NCI-H774 (cell line): ENCODE results near the gene ALDOA.
A peak's percentile ranks its signal among the peaks of the same experiment; 100 is the strongest.
"Not testable (repeated sequence)": the region's sequence is repeated elsewhere in the genome, so short reads cannot be mapped to it uniquely, and the experiment has no call there.

ENCODE experiments used
- DNase-seq: peaks from one replicate; lab custom pipeline; 2025; lab: John Stamatoyannopoulos, UW

The ALDOA gene

DNA sequence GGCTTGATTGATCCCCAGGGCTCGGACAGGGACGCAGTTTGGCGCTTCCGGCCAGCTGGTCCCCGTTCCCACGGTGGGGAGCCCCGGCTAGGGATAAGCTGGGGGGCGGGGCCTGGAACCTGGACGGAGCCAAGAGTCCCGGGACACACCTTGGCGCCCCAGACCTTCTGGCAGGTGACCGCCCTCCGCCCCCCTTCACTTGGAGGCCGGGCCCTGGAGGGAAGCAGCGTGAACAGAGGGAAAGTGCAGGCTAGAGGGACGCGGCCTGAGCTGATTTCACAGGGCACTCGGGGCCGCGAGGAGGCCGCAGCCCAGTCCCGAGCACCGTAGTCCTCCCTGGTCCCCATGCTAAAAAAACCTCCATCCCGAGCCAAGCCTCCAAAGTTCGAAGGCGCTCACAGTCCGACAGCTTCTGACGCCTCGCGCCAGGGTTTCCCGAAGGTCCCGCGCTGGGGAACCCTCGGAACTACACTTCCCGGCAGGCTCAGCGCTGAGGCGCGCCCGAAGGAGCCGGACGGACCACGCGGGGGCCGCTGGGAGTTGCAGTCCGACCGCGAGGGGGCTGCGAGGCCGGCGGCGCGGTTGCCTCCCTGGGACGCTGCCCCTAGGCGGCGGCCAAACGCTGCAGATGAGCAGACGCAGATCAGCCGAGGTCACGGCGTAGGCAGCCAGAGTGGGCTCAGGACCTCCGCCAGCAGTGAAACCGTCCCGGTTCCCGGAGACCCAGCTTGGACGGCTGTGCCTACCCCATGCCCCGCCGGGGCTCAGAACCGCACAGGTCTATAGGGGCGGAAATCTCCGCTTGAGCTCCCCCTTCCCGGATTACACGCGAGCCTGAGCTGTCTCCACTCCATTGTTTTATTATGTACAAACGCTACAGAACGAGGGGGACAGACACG is 26.2 kb downstream of the ALDOA start, which contains the start of gene TBX6:
Gene TBX6, minus strand, starts transcription at position 451 of the 899 bp plus-strand sequence. CDS start 731 bp downstream, outside the sequence.
- DNase-seq, result peak; percentile 89

DNA sequence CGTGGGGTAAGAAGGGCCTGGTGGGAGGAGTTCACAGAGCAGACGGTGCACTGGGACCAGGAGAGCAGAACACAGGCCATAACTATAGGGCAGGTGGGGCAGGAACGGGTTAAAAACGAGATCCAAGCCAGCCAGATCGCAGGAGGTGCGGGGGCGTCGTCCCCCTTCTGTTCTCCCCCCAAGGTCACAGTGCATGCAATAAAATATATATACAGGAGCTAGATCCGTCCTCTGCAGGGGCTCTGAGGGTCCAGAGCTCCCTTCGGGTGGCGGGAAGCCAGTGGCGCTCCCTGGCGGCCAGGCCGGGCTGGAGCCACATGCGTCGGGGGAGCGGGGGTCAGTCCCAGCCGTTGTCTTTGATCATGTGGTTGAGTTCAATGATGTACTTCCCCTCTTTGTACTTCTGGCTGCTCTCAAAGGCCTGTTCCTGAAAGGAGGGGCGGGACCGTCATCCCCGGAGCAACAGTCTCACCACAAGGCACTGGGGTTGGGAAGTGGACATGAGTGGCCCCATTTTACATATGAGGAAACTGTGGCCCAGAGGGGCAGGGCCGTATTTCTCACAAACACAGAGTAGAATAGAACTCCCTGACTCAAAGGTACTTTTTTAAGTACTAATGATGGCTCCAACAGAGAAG is 26.9 kb downstream of the ALDOA start:
- peak; percentile 75 for DNase-seq

DNA sequence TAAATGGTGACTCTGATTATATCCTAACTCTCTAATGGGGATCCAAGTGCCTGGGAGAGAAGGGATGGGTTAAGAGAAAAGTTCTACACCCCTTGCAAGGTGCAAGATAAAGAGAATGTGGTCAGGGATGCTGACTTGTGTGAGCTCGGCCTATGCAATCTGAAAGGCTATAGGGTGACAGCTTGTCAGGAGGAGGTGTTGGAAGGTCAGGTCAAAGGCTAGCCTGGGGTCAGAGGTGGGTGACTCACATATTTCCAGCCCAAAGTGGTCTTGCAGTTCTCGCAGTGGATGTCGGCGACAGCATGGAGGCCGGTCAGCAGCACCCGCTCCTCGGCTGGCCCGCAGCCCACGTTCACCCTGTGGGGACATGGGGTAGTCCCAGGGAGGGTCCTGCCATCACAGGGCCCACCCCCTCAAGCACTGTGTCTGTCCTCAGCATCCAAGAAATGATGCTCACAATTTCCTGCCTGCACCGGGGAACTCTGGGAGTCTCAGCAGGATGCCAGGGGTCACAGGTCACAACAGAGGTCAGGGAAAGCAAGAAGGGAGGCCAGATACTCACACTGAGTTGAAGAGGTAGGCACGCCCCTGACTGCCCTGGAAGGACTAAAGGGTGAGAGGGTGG is 29.1 kb downstream of the ALDOA start:
- DNase-seq, result no peak

GRCh38 chr16:30095166-30096078 is 29.9 kb downstream of the ALDOA start:
- no peak for DNase-seq

DNA sequence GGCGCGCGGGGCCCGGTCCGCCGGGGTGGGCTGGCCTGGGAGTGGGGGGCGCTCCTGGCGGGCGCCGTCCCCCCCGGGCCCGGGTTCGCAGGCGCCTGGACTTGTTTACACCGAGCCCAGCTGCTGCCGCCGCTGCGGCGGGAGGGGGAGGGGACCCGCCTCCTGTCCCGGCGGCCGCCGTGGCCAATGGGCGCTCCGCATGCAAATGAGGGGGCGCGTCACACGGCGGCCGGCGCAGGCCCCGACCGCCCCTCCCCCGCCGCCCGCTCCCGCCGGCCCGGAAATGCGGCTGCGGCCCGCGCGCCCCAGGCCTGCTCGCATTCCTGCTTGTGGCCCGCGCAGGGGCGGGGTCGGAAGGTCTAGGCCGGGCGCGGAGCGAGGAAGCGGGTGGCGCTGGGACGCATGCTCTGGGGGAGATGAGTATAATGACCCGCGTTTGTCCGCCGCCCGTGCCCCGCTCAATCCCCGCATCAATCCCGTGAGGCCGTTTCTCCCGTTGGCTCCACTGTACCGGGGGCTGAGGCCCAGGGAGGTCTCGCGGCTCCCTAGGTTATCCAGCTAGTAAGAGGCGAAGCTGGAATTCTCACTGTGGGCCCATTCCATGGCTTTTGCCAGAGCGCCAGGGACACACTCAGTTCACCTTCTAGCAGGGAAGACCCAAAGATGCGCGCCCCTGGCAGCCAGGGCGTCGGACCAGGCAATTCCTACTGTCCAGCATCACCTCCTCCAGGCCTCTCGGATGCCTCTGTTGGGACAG is 30.7 kb downstream of the ALDOA start, which contains the start of gene YPEL3:
Gene YPEL3, minus strand, starts transcription at position 109 of the 757 bp plus-strand sequence. CDS start 731 bp downstream, outside the sequence.
- DNase-seq, result peak; percentile 86

DNA sequence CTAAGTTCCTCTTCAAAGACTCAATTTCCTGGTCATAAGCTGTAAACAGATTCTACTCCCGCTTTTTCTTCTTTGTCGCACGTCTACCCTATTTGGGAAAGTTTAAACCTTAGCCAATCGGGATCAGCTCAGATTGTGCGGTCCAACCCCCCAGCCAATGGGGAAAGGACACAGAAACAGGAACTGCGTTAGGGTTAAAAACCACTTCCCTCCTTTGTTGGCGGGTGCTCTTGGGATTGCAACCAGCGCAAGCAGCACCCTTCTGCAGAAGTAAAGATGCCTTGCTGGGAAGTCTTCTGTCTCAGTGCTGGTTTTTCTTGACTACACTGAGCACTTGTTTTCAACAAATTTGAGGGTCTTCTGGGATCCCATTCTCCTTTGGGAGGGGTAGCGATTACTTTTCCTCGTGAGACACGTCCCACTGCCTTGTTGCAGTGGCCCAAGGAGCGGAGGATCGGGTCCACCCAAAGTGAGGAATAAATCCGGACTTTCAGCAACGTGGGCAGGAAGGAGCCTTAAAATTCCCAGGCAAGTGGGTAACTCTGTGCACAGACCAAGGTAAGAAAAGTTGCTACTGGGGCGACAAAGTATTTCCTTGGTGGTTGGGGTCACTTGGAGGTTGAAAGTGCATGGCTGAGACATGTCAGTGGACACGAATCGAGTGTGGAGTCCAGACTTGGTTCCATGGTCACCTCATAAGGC is 31.5 kb downstream of the ALDOA start:
- DNase-seq, result no peak

DNA sequence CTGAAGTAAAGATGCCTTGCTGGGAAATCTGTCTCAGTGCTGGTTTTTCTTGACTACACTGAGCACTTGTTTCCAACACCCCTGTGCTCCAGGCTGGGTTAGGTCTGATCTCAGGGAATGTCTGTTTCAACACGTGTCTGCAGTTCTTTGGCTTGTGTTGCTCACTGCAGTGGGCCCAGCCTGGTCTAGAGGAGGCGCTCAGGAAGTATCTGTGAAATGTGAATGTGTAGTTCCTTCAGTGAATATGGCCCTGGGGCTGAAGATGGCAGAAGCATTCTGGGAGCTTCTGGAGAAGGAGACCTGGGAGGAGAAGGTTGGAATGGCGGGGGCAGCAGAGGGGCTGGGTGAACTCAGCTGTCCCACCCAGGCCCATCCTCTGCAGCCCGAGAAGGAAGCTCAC is 38.5 kb downstream of the ALDOA start:
- DNase-seq, result no peak

- no peak for DNase-seq
Measured at GRCh38 chr16:30104492-30104891, 38.9 kb downstream of the ALDOA start.

GRCh38 chr16:30108059-30108850 is 42.7 kb downstream of the ALDOA start:
- DNase-seq, result no peak

DNA sequence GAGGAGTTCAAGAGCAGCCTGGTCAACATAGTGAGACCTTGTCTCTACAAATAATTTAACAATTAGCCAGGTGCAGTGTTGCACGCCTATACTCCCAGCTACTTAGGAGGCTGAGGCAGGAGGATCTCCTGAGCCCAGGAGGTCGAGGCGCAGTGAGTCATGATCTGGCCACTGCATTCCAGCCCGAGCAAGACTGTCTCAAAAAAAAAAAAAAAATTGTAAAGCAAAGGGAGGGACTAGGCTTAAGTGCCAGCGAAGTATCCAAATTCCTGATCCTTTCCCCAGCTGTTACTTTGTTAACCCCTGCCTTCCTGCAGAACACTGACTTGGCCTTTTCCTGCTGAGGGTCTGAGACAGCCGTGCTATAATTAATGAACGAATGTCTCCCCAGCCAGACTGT is 45.1 kb downstream of the ALDOA start:
- no peak for DNase-seq

DNA sequence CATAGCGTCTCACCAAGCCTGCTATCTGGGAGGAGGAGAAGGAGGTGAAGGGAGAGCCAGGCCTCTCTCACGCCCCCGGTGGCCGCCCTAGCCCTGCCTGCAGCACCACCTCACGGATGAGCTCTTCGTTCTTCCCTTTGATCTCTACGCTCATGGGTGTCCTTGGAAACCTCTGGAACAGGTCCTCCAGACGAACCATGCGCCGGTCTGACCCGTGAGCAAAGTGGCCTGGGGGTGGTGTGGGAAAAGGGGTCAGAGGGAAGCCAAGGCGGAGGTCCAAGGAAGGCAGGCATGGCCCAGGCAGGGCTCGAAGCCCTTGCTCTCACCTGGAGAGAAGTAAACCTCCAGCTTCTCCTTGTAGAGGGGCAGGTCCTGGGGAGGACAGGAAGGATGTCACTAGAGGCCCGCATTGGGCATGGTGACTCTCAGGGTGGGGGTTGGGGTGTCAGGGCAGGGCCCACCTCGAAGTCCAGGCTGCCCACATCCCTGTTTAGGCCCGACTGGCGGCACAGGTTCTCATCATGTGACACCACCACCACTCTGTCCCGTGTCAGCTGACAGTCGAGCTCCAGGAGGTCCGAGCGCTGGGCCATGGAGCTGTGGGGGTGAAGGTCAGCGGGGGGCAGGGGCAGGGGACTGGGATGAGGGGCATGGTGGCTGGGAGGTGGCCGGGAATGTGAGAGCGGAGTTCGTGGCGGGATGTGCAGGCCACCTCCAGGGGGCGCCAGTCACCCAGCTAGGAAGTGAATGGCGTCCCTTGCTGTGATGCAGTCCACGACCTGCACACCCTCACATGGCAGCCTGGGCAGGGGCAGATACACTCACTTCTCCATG is 46.9 kb downstream of the ALDOA start:
- DNase-seq, result no peak

- DNase-seq, result no peak
Measured at GRCh38 chr16:30113031-30113710, 47.6 kb downstream of the ALDOA start, which contains the start of gene GDPD3. GDPD3 (minus strand) TSS chr16:30113537; CDS start chr16:30113478, 59 bp downstream.

GRCh38 chr16:30113711-30114333 is 48.3 kb downstream of the ALDOA start:
- no peak for DNase-seq

- DNase-seq, result no peak
Measured at GRCh38 chr16:30114411-30114810, 48.9 kb downstream of the ALDOA start.

DNA sequence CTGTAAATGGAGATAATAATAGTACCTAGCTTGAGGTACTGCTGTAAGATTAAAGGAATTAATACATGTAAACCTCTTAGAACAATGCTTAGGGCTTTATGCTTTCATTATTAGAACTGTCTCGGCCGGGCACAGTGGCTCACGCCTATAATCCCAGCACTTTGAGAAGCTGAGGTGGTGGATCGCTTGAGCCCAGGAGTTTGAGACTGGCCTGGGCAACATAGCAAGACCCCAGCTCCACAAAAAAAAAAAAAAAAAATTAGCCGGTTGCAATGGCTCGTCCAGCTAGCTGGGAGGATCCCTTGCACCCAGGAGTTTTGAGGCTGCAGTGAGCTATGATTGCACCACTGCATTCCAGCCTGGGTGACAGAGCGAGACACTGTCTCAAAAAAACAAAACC is 49.3 kb downstream of the ALDOA start:
- DNase-seq, result not testable (repeated sequence)

GRCh38 chr16:30115238-30115637 is 49.7 kb downstream of the ALDOA start:
- no peak for DNase-seq
